Activated CD4-positive, CD25-positive, alpha-beta regulatory T cell treated with anti-CD3 and anti-CD28 coated beads, Interleukin-2, amount 50 U/mL, for 24 hours (primary cell): ENCODE measurements around the gene MBD5.

Experiments
- ATAC-seq, 2 donors: fragments of 150-1000 bp; cut with Tn5 transposase; one replicate each; pipeline ENCODE4 v1.10.0; 2021; ENCODE audit warnings: mild to moderate bottlenecking in 1 of 2, moderate library complexity in 1 of 2

The MBD5 gene

GRCh38 chr2:148124271-148124670 lies 103.4 kb downstream of the MBD5 start:
- no peak for ATAC-seq

- ATAC-seq = no peak
These were observed 109.7 kb downstream of the MBD5 start for GRCh38 chr2:148130581-148130980.

- no peak for ATAC-seq
These were observed 111.5 kb downstream of the MBD5 start for GRCh38 chr2:148132412-148132811.

- no peak for ATAC-seq
These were observed 114.8 kb downstream of the MBD5 start for GRCh38 chr2:148135705-148136104.

GRCh38 chr2:148136441-148136840 lies 115.5 kb downstream of the MBD5 start:
- no peak for ATAC-seq

GRCh38 chr2:148161909-148162435 lies 141.1 kb downstream of the MBD5 start:
- no peak for ATAC-seq

GRCh38 chr2:148162871-148163270 lies 142.0 kb downstream of the MBD5 start:
- no peak for ATAC-seq

- ATAC-seq = no peak
These were observed 145.1 kb downstream of the MBD5 start for GRCh38 chr2:148165975-148166374.

GRCh38 chr2:148167241-148167766 lies 146.4 kb downstream of the MBD5 start:
- no peak for ATAC-seq

GRCh38 chr2:148167855-148168254 lies 147.0 kb downstream of the MBD5 start:
- no peak for ATAC-seq

- ATAC-seq = no peak
These were observed 151.4 kb downstream of the MBD5 start for GRCh38 chr2:148172131-148172753.

- ATAC-seq = no peak
These were observed 152.3 kb downstream of the MBD5 start for GRCh38 chr2:148173168-148173567.

GRCh38 chr2:148177559-148177958 lies 156.7 kb downstream of the MBD5 start:
- ATAC-seq = no peak

- ATAC-seq = no peak
These were observed 158.8 kb downstream of the MBD5 start for GRCh38 chr2:148179724-148180123.

- ATAC-seq = no peak
These were observed 164.1 kb downstream of the MBD5 start for GRCh38 chr2:148184976-148185375.

GRCh38 chr2:148194882-148195281 lies 174.0 kb downstream of the MBD5 start:
- no peak for ATAC-seq

- ATAC-seq = peak; percentile 38 to 59
These were observed 180.4 kb downstream of the MBD5 start for GRCh38 chr2:148201075-148202004.

- ATAC-seq = no peak
These were observed 181.3 kb downstream of the MBD5 start for GRCh38 chr2:148202237-148202636.

- no peak for ATAC-seq
These were observed 186.2 kb downstream of the MBD5 start for GRCh38 chr2:148207111-148207510.

GRCh38 chr2:148209603-148210002 lies 188.7 kb downstream of the MBD5 start:
- no peak for ATAC-seq

GRCh38 chr2:148218326-148219075 lies 197.6 kb downstream of the MBD5 start:
- no peak for ATAC-seq

GRCh38 chr2:148221166-148221565 lies 200.3 kb downstream of the MBD5 start:
- ATAC-seq = no peak

- ATAC-seq = no peak
These were observed 201.0 kb downstream of the MBD5 start for GRCh38 chr2:148221926-148222325.
